HEK293 (cell line): ENCODE measurements around the gene MEST.

Source experiments
- CTCF ChIA-PET: fragments of 350-600 bp; formaldehyde crosslinking; extraction: SDS; loops from one replicate; lab custom pipeline; 2021; ENCODE audit warnings: antibody characterized with exemption; lab: Yijun Ruan, JAX
- POLR2A ChIA-PET: fragments of 300-600 bp; formaldehyde crosslinking; extraction: SDS; loops from one replicate; lab custom pipeline; 2020; ENCODE audit warnings: antibody characterized with exemption, inconsistent platforms; lab: Yijun Ruan, JAX
- H3K27ac ChIP-seq: fragments of 200-500 bp; sonication (Bioruptor generic); 2 replicates; pipeline ENCODE4 v1.5.1; 2014; ENCODE audit warnings: low read depth, low read length, control low read depth, inconsistent platforms; ENCODE audit errors: extremely low read depth
- H3K36me3 ChIP-seq, 2 experiments: fragments of 200-500 bp in 1 of 2; sonication (Bioruptor generic) in 1 of 2; 1 replicate in 1 of 2; 2 replicates in 1 of 2; pipeline ENCODE4 v1.5.1; 2014 to 2017; ENCODE audit warnings: inconsistent platforms in 2 of 2, low read length in 2 of 2; ENCODE audit not compliant: control insufficient read depth in 2 of 2, insufficient read depth in 1 of 2
- H3K4me1 ChIP-seq: fragments of 200-500 bp; sonication (Bioruptor generic); 2 replicates; pipeline ENCODE4 v1.5.1; 2014; ENCODE audit warnings: mild to moderate bottlenecking, low read length, inconsistent platforms; ENCODE audit not compliant: control insufficient read depth, insufficient read depth
- H3K4me3 ChIP-seq: 2 replicates; pipeline ENCODE4 v1.5.1; 2011; ENCODE audit warnings: low read depth, mild to moderate bottlenecking, control low read depth, low read length, moderate library complexity
- H3K9me3 ChIP-seq: fragments of 200-500 bp; sonication (Bioruptor generic); 2 replicates; pipeline ENCODE4 v1.5.1; 2014; ENCODE audit warnings: low read depth, low read length, inconsistent platforms; ENCODE audit not compliant: control insufficient read depth, insufficient read depth
- YY2 ChIP-seq: fragments of 450-650 bp; formaldehyde crosslinking; IDR thresholded peaks from 2 replicates; pipeline ENCODE4 v1.5.1; 2016; ENCODE audit warnings: missing biosample characterization, missing genetic modification characterization
- ZBTB8A ChIP-seq: fragments of 450-650 bp; formaldehyde crosslinking; IDR thresholded peaks from 2 replicates; pipeline ENCODE4 v1.5.1; 2016; ENCODE audit warnings: missing biosample characterization, missing genetic modification characterization
- ZFHX2 ChIP-seq: fragments of 450-650 bp; formaldehyde crosslinking; conservative IDR thresholded peaks from 2 replicates; pipeline ENCODE4 v1.5.1; 2016; ENCODE audit warnings: missing biosample characterization, missing genetic modification characterization
- ZFP3 ChIP-seq: fragments of 450-650 bp; formaldehyde crosslinking; IDR thresholded peaks from 2 replicates; pipeline ENCODE4 v1.5.1; 2016; ENCODE audit warnings: low read depth, missing biosample characterization, missing genetic modification characterization
- ZFP69B ChIP-seq: fragments of 450-650 bp; formaldehyde crosslinking; IDR thresholded peaks from 2 replicates; pipeline ENCODE4 v1.5.1; 2016; ENCODE audit warnings: missing biosample characterization, missing genetic modification characterization
- ZNF112 ChIP-seq: fragments of 450-650 bp; formaldehyde crosslinking; IDR thresholded peaks from 2 replicates; pipeline ENCODE4 v1.5.0; 2017; ENCODE audit warnings: missing biosample characterization, missing genetic modification characterization
- ZNF157 ChIP-seq: fragments of 450-650 bp; formaldehyde crosslinking; IDR thresholded peaks from 2 replicates; pipeline ENCODE4 v1.5.1; 2016; ENCODE audit warnings: missing biosample characterization, missing genetic modification characterization
- ZNF223 ChIP-seq: fragments of 450-650 bp; formaldehyde crosslinking; IDR thresholded peaks from 2 replicates; pipeline ENCODE4 v1.5.1; 2016; ENCODE audit warnings: missing biosample characterization, missing genetic modification characterization
- ZNF768 ChIP-seq: fragments of 450-650 bp; formaldehyde crosslinking; IDR thresholded peaks from 2 replicates; pipeline ENCODE4 v1.5.1; 2018; ENCODE audit warnings: missing biosample characterization, mild to moderate bottlenecking, missing genetic modification characterization
- TF ChIP-seq, protein P1 (sequence below): fragments of 450-650 bp; formaldehyde crosslinking; IDR thresholded peaks from 2 replicates; pipeline ENCODE4 v1.5.1; 2016; ENCODE audit warnings: missing biosample characterization, missing genetic modification characterization, low read depth
- TF ChIP-seq, protein P2 (sequence below): fragments of 450-650 bp; formaldehyde crosslinking; IDR thresholded peaks from 2 replicates; pipeline ENCODE4 v1.5.1; 2016; ENCODE audit warnings: missing biosample characterization, missing genetic modification characterization, borderline replicate concordance
- TF ChIP-seq, protein P3 (sequence below): fragments of 450-650 bp; formaldehyde crosslinking; IDR thresholded peaks from 2 replicates; pipeline ENCODE4 v1.5.0; 2017; ENCODE audit warnings: missing biosample characterization, missing genetic modification characterization, borderline replicate concordance
- TF ChIP-seq, protein P4 (sequence below): fragments of 450-650 bp; formaldehyde crosslinking; IDR thresholded peaks from 2 replicates; pipeline ENCODE4 v1.5.1; 2017; ENCODE audit warnings: missing biosample characterization, missing genetic modification characterization
- TF ChIP-seq, protein P5 (sequence below): fragments of 450-650 bp; formaldehyde crosslinking; conservative IDR thresholded peaks from 2 replicates; pipeline ENCODE4 v1.5.1; 2016; ENCODE audit warnings: low read depth, missing biosample characterization, missing genetic modification characterization

MEST gene

DNA sequence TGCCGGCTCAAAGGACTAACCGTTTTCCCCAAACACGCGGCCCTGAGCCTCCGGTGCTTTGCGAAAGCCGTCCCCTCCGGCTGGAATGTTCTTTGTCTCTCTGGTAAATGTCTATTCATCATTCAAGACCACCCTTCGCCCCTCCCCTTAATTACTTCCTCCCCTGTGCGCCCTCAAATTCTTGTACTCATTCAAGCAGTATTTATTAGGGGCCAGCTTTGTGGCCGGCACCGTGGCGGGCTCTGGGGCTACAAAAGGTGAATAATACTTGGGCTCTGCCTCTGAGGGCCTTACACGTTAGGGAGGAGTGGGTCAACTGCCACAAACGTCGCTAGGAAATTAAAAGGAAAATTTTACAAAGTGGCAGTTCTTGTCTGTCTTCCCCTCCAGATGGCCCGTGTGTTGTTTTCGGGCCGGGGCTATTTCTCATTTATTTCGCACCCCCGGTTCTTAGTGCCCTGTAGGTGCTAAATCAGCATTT is 1.5 kb upstream of the MEST start:
- no peak for TF ChIP-seq ZFP69B (tag by site-specific recombination)
- TF ChIP-seq, protein P1, sequence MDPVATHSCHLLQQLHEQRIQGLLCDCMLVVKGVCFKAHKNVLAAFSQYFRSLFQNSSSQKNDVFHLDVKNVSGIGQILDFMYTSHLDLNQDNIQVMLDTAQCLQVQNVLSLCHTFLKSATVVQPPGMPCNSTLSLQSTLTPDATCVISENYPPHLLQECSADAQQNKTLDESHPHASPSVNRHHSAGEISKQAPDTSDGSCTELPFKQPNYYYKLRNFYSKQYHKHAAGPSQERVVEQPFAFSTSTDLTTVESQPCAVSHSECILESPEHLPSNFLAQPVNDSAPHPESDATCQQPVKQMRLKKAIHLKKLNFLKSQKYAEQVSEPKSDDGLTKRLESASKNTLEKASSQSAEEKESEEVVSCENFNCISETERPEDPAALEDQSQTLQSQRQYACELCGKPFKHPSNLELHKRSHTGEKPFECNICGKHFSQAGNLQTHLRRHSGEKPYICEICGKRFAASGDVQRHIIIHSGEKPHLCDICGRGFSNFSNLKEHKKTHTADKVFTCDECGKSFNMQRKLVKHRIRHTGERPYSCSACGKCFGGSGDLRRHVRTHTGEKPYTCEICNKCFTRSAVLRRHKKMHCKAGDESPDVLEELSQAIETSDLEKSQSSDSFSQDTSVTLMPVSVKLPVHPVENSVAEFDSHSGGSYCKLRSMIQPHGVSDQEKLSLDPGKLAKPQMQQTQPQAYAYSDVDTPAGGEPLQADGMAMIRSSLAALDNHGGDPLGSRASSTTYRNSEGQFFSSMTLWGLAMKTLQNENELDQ (tag by site-specific recombination) = no peak
- TF ChIP-seq ZNF112 = no peak
- TF ChIP-seq, protein P2, sequence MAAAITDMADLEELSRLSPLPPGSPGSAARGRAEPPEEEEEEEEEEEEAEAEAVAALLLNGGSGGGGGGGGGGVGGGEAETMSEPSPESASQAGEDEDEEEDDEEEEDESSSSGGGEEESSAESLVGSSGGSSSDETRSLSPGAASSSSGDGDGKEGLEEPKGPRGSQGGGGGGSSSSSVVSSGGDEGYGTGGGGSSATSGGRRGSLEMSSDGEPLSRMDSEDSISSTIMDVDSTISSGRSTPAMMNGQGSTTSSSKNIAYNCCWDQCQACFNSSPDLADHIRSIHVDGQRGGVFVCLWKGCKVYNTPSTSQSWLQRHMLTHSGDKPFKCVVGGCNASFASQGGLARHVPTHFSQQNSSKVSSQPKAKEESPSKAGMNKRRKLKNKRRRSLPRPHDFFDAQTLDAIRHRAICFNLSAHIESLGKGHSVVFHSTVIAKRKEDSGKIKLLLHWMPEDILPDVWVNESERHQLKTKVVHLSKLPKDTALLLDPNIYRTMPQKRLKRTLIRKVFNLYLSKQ (tag by site-specific recombination) = no peak
- TF ChIP-seq ZFHX2 (tag by site-specific recombination) = no peak
- TF ChIP-seq, protein P3, sequence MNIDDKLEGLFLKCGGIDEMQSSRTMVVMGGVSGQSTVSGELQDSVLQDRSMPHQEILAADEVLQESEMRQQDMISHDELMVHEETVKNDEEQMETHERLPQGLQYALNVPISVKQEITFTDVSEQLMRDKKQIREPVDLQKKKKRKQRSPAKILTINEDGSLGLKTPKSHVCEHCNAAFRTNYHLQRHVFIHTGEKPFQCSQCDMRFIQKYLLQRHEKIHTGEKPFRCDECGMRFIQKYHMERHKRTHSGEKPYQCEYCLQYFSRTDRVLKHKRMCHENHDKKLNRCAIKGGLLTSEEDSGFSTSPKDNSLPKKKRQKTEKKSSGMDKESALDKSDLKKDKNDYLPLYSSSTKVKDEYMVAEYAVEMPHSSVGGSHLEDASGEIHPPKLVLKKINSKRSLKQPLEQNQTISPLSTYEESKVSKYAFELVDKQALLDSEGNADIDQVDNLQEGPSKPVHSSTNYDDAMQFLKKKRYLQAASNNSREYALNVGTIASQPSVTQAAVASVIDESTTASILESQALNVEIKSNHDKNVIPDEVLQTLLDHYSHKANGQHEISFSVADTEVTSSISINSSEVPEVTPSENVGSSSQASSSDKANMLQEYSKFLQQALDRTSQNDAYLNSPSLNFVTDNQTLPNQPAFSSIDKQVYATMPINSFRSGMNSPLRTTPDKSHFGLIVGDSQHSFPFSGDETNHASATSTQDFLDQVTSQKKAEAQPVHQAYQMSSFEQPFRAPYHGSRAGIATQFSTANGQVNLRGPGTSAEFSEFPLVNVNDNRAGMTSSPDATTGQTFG (tag by site-specific recombination) = no peak
- ChIA-PET POLR2A (no interaction called here), CTCF (no interaction called here)
- no peak overlapping the region for H3K27ac ChIP-seq
- no peak overlapping the region for H3K4me3 ChIP-seq
- H3K4me1 ChIP-seq = no peaks in the 10 kb centered on the region
- no peaks in the 10 kb centered on the region for H3K36me3 ChIP-seq
- H3K9me3 ChIP-seq = no peaks in the 10 kb centered on the region

DNA sequence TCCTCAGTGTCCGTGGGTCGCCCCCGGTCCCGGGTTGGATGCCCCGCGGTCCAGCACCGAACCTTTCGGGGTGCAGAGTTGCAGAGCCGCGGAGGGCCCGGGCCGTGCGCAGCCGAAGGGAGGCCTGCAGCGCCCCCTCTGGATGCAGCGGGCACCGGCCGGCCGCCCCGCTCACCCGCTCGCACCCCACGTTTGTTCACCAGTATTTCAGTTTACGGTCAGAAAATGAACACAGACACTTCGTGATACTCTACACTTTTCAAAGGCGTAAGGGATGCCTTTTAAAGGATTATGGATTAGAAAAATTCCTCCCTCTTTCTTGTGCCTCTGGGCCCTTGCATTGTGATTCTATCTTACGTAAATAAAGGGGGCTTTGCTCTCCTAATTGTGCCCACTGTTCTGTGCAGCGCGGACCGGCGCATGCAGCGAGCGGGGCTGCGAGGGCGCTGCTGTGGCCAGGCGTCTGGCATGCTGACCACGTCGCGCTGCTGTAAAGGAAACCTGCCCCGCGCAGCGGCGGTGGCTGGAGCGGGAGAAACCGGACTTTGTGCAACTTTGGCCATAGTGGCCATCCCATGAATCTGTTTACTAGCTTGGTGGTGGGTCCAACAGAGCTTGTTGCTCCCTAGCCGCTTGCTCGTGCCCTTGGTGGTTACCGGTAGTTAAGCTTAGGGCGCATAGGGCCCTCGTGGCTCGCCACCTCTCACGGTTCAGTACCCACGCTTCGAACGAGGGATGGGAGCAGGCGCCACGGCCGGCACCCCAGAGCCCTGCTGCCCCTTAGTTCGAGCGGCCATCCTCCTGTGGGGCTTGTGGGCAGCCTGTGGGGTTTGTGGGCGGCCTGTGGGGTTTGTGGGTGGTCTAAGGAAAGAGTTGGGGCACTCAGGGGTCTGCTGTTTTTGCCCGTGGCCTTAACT is 739 bp upstream of the MEST start:
- H3K4me3 ChIP-seq = no peak overlapping the region
- CTCF ChIA-PET = no interaction called here
- POLR2A ChIA-PET = no interaction called here

More for the DNA sequence above, 739 bp upstream of the MEST start:
- Histone ChIP-seq H3K27ac (no peak overlapping the region), H3K4me1 (no peaks in the 10 kb centered on the region), H3K9me3 (no peaks in the 10 kb centered on the region), H3K36me3 (no peaks in the 10 kb centered on the region)
- TF ChIP-seq ZFP3 = no peak
- TF ChIP-seq ZFP69B (tag by site-specific recombination) = no peak
- TF ChIP-seq ZNF157 (tag by site-specific recombination) = no peak
- no peak for TF ChIP-seq ZNF223 (tag by site-specific recombination)
- TF ChIP-seq ZNF768 = no peak
- TF ChIP-seq, protein P4, sequence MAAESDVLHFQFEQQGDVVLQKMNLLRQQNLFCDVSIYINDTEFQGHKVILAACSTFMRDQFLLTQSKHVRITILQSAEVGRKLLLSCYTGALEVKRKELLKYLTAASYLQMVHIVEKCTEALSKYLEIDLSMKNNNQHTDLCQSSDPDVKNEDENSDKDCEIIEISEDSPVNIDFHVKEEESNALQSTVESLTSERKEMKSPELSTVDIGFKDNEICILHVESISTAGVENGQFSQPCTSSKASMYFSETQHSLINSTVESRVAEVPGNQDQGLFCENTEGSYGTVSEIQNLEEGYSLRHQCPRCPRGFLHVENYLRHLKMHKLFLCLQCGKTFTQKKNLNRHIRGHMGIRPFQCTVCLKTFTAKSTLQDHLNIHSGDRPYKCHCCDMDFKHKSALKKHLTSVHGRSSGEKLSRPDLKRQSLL = no peak
- TF ChIP-seq, protein P3 (tag by site-specific recombination) = no peak
- TF ChIP-seq, protein P2 (tag by site-specific recombination) = no peak
- no peak for TF ChIP-seq YY2 (tag by site-specific recombination)
- TF ChIP-seq, protein P5, sequence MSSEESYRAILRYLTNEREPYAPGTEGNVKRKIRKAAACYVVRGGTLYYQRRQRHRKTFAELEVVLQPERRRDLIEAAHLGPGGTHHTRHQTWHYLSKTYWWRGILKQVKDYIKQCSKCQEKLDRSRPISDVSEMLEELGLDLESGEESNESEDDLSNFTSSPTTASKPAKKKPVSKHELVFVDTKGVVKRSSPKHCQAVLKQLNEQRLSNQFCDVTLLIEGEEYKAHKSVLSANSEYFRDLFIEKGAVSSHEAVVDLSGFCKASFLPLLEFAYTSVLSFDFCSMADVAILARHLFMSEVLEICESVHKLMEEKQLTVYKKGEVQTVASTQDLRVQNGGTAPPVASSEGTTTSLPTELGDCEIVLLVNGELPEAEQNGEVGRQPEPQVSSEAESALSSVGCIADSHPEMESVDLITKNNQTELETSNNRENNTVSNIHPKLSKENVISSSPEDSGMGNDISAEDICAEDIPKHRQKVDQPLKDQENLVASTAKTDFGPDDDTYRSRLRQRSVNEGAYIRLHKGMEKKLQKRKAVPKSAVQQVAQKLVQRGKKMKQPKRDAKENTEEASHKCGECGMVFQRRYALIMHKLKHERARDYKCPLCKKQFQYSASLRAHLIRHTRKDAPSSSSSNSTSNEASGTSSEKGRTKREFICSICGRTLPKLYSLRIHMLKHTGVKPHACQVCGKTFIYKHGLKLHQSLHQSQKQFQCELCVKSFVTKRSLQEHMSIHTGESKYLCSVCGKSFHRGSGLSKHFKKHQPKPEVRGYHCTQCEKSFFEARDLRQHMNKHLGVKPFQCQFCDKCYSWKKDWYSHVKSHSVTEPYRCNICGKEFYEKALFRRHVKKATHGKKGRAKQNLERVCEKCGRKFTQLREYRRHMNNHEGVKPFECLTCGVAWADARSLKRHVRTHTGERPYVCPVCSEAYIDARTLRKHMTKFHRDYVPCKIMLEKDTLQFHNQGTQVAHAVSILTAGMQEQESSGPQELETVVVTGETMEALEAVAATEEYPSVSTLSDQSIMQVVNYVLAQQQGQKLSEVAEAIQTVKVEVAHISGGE (tag by site-specific recombination) = no peak
- no peak for TF ChIP-seq ZBTB8A (tag by site-specific recombination)
